OCI-M2 (cell line): Measurements from ENCODE around the gene MARCHF5.
A peak's percentile ranks its signal among the peaks of the same experiment; 100 is the strongest.
"Not testable (repeated sequence)": the region's sequence is repeated elsewhere in the genome, so short reads cannot be mapped to it uniquely, and the experiment has no call there.

Experiments
- DNase-seq: peaks from one replicate; lab custom pipeline; 2025; ENCODE audit not compliant: unreplicated experiment; lab: John Stamatoyannopoulos, UW

The MARCHF5 gene

DNA sequence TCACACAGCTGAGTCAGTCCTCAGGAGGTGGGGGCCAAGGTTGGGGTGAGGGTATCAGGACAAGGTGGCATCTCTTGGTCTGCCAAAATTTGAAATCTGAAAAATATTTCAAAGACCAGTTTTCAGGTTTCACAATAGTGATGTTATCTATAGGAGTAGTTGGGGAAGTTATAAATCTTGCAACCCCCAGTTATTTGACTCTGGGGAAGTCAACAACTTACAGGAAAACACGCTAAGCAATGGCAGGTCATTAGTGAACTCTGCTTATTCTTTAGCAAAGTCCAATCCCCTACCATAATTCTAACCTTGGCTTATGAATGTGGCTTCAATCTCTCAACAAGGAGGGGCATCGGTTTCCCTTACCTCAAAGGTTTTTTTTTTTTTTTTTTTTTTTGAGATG is 94.9 kb downstream of the MARCHF5 start:
- DNase-seq = no peak

DNA sequence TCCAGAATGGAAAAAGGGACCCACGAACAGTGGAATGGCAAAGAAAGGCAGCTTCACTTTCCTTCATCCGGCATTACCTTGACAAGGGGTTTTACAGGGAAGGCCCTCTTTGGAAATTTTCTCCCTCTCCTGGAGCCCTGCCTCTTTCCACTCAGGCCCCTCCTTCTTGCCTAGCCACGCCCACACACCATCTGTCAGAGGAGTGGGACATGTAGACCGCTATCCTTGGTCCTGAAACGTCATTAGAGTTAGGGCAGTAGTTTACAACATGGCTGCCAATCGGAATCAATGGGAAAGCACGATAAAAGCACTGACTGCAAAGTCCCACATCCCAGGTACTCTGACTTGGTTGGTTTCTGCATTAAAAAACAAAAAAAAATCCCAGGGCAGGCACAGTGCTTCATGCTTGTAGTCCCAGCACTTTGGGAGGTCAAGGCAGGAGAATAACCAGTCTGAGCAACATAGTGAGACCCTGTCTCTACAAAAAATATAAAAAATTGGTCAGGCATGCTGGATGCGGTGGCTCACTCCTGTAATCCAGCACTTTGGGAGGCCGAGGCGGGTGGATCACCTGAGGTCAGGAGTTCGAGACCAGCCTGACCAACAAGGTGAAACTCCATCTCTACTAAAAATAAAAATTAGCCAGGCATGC is 96.4 kb downstream of the MARCHF5 start:
- peak; percentile 37 for DNase-seq

DNA sequence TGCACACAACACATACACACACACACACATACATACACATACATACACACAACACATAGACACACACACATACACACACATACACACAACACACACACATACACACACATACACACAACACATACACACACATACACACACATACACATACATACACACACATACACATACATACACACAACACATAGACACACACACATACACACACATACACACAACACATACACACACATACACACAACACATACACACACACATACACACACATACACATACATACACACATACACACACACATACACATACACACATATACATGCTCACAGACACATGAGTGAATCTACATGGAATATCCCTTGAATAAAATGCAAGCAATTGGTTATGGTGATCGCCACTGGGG is 102.2 kb downstream of the MARCHF5 start:
- DNase-seq = not testable (repeated sequence)

DNA sequence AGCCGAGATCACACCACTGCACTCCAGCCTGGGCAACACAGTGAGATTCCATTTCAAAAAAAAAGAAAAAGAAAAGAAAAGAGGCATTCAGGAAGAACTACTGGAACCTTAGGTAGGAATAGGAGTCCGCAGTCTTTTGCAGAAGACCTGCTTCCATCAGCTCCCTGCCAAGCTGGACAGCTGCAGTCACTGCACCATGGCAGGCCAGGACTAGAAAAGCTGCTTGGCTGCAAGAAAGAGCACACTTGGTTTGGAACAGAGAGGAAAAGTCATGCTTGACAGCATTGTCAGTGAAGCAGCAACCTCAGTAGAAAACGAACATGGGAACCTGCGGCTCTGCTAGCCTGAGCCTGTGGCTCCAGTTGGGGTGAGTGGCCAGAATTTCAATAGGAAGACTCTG is 104.3 kb downstream of the MARCHF5 start:
- no peak for DNase-seq

DNA sequence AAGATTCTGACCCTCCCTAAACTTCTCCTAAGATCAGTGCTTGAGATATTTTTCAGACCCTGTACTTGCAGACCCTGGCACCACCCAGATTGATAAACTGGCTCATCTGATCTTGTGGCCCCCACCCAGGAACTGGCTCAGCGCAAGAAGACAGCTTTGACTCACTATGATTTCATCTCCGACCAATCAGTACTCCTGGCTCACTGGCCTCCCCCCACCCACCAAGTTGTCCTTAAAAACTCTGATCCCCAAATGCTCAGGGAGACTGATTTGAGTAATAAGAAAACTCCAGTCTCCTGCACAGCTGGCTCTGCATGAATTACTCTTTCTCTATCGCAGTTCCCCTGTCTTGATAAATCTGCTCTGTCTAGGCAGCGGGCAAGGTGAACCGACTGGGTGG is 111.3 kb downstream of the MARCHF5 start:
- DNase-seq = not testable (repeated sequence)
